Dermis lymphatic vessel endothelial cell (primary cell): Measurements from ENCODE around the gene RBMY1A1. TPM values are rescaled to one million over a fixed set of nuclear protein-coding genes. Genes with fewer than 3 reads are reported as not detected.

Experiments used
- total RNA-seq: library from RNA; depleted of rRNA; stranded (reverse); fragments of >200 nt; gene quantifications from 2 replicates; pipeline ENCODE4 v1.2.1, GENCODE V29; 2014

The RBMY1A1 gene
- total RNA-seq = not detected in 2 replicates

DNA sequence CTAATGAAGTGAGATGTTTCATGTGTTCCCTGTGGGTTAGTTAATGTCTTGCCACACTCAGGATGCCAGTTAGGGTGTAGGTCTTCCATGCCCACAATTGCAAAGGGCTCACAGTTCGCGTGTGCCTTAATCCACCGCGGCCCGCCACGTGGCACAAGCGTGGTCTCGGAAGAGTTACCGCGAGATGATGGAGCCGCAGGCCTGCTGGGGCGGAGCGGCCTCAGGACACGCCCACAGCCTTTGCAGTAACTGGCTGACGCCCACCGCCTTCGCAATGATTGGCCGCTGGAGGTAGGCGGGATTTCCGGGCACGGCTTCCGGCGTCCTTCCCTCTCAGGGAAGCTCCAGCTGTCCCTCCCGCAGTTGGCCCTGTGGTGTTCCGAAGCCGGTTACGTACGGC, at the start of gene RBMY1A1:
TSS of gene RBMY1A1 (plus strand) at position 301 of the 400 bp plus-strand sequence. CDS start 2,013 bp downstream, outside the sequence.

DNA sequence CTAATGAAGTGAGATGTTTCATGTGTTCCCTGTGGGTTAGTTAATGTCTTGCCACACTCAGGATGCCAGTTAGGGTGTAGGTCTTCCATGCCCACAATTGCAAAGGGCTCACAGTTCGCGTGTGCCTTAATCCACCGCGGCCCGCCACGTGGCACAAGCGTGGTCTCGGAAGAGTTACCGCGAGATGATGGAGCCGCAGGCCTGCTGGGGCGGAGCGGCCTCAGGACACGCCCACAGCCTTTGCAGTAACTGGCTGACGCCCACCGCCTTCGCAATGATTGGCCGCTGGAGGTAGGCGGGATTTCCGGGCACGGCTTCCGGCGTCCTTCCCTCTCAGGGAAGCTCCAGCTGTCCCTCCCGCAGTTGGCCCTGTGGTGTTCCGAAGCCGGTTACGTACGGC, 23.6 kb upstream of the RBMY1A1 start, which contains the start of gene RBMY1B:
TSS of gene RBMY1B (plus strand) at position 301 of the 400 bp plus-strand sequence. CDS start 2,013 bp downstream, outside the sequence.

Other genes starting within 250 kb of the RBMY1A1 start
- gene RBMY1B, start 23.5 kb upstream of the RBMY1A1 start, total RNA-seq = not detected in 2 replicates